OCI-LY3 (cell line): ENCODE results near the gene ENGASE.

Experiments used
- CTCF ChIP-seq: fragments of 200-600, 300-600 bp; sonication (generic); IDR thresholded peaks from 2 replicates; pipeline ENCODE4 v1.5.1; 2014; ENCODE audit warnings: antibody characterized with exemption, low read length, low read depth
- EZH2phosphoT487 ChIP-seq: fragments of 200-600 bp; shearing (Covaris generic); IDR thresholded peaks from 2 replicates; pipeline ENCODE4 v1.6.1; 2018; ENCODE audit warnings: antibody characterized with exemption, mixed run types, low read depth

GRCh38 chr17:79081571-79082276 is 7.1 kb downstream of the ENGASE start:
- TF ChIP-seq CTCF = no peak
- no peak for TF ChIP-seq EZH2phosphoT487
